T-cell (primary cell): Measurements from ENCODE around the gene STK35. TPM values are rescaled to one million over a fixed set of nuclear protein-coding genes. Genes with fewer than 3 reads are reported as not detected.

Source experiments
- ATAC-seq, 4 experiments: fragments of 200-7000 bp in 3 of 4; fragments of 150-1000 bp in 1 of 4; cut with Tn5 transposase; replicated peaks in 1 of 4; 1 replicate in 3 of 4; 2 replicates in 1 of 4; pipeline ENCODE4 v1.10.0; 2021; ENCODE audit warnings: moderate library complexity in 3 of 4, mild to moderate bottlenecking in 2 of 4, moderate number of reproducible peaks in 1 of 4
- CTCF ChIA-PET, 2 donors: fragments of 300-600 bp; sonication (Branson Sonifier 250); formaldehyde crosslinking; loops; one replicate each; lab custom pipeline; 2022; ENCODE audit warnings: antibody characterized with exemption in 2 of 2; lab: Charles Lee
- POLR2A ChIA-PET, 2 donors: fragments of 300-600 bp; sonication (Branson Sonifier 250); formaldehyde crosslinking; loops; one replicate each; lab custom pipeline; 2022; ENCODE audit warnings: antibody characterized with exemption in 2 of 2; lab: Charles Lee
- DNase-seq, 35 experiments: peaks; one replicate each; pipeline versions ENCODE4 v3.0.0 to v3.0.0-alpha.2; 2013 to 2023
- H3K27ac ChIP-seq: one replicate; pipeline ENCODE4 v1.5.1; 2013; ENCODE audit warnings: low read length
- H3K27me3 ChIP-seq, 2 experiments: replicated peaks in 1 of 2; 1 replicate in 1 of 2; 2 replicates in 1 of 2; pipeline versions ENCODE4 v1.6.1 to v1.7.0; 2013; ENCODE audit warnings: low read length in 1 of 2, mixed read lengths in 1 of 2; ENCODE audit not compliant: control insufficient read depth in 2 of 2, insufficient read depth in 2 of 2; ENCODE audit errors: extremely low read depth in 1 of 2
- H3K36me3 ChIP-seq, 2 donors: 1 replicate in 1 of 2; 2 replicates in 1 of 2; pipeline versions ENCODE4 v1.6.1 to v1.7.0; 2013; ENCODE audit warnings: low read length in 1 of 2; ENCODE audit not compliant: control insufficient read depth in 2 of 2, insufficient read depth in 1 of 2; ENCODE audit errors: extremely low read depth in 1 of 2
- H3K4me1 ChIP-seq, 2 experiments: 1 replicate in 1 of 2; 2 replicates in 1 of 2; pipeline versions ENCODE4 v1.6.1 to v1.7.0; 2013; ENCODE audit warnings: low read length in 2 of 2, mixed read lengths in 1 of 2; ENCODE audit not compliant: insufficient read depth in 2 of 2, control insufficient read depth in 1 of 2; ENCODE audit errors: extremely low read depth in 1 of 2
- H3K4me3 ChIP-seq, 2 donors: 1 replicate in 1 of 2; 2 replicates in 1 of 2; pipeline versions ENCODE4 v1.5.1 to v1.7.0; 2013; ENCODE audit warnings: mild to moderate bottlenecking in 2 of 2, low read length in 1 of 2, moderate library complexity in 1 of 2; ENCODE audit not compliant: control insufficient read depth in 1 of 2; ENCODE audit errors: extremely low read depth in 1 of 2
- H3K9me3 ChIP-seq: 2 replicates; pipeline ENCODE4 v1.7.0; 2013
- H3K27ac Mint-ChIP-seq, 2 donors: one replicate each; pipeline ENCODE4 v1.8.0; 2020 to 2021; ENCODE audit warnings: mild to moderate bottlenecking in 2 of 2, mixed read lengths in 2 of 2
- H3K27me3 Mint-ChIP-seq, 2 donors: one replicate each; pipeline ENCODE4 v1.8.0; 2021 to 2022; ENCODE audit warnings: mixed read lengths in 2 of 2
- H3K36me3 Mint-ChIP-seq: one replicate; pipeline ENCODE4 v1.8.0; 2021; ENCODE audit warnings: mixed read lengths
- H3K4me1 Mint-ChIP-seq, 3 donors: one replicate each; pipeline ENCODE4 v1.8.0; 2020 to 2022; ENCODE audit warnings: mixed read lengths in 3 of 3, mild to moderate bottlenecking in 1 of 3
- H3K4me3 Mint-ChIP-seq, 3 donors: one replicate each; pipeline ENCODE4 v1.8.0; 2020 to 2022; ENCODE audit warnings: mild to moderate bottlenecking in 3 of 3, mixed read lengths in 3 of 3, moderate library complexity in 3 of 3
- H3K9me3 Mint-ChIP-seq, 3 donors: one replicate each; pipeline ENCODE4 v1.8.0; 2020 to 2022; ENCODE audit warnings: mixed read lengths in 3 of 3
- WGBS: methylation state at CpG from one replicate; pipeline ENCODE4 v1.1.5; 2013; ENCODE audit warnings: missing lambda C conversion rate; ENCODE audit not compliant: insufficient coverage; 5-methylcytosine and 5-hydroxymethylcytosine counted together
- total RNA-seq, 35 experiments: library from RNA in 6 of 35; stranded (reverse) in 6 of 35; fragments of 120-200 nt in 1 of 35; gene quantifications; one replicate each; pipeline versions ENCODE4 v1.2.1 to v1.2.4 and lab custom pipeline; 2013 to 2026

The STK35 gene
- total RNA-seq, 5 donors from 2014 or later (not counting 1 experiment from before 2014, with no cell fraction given) = 16.2 to 20.6 (median 19.3) TPM

GRCh38 chr20:2146080-2146867 lies 44.6 kb downstream of the STK35 start:
- no peaks in the 10 kb centered on the region for H3K9me3 ChIP-seq
- H3K4me1 Mint-ChIP-seq = no peaks in the 10 kb centered on the region
- no peak overlapping the region for H3K27ac Mint-ChIP-seq
- peaks cover 49% of the 10 kb centered on the region for H3K36me3 Mint-ChIP-seq
- WGBS = 91% methylated on average over 17 of the region's 18 CpGs
- DNase-seq = no peak
- POLR2A ChIA-PET = no interaction called here
- CTCF ChIA-PET = no interaction called here
- no peak for ATAC-seq
- no peak overlapping the region for H3K4me3 ChIP-seq
- no peaks in the 10 kb centered on the region for H3K27me3 ChIP-seq
- peaks cover 4 to 33% of the 10 kb centered on the region in 2 donors for H3K36me3 ChIP-seq
- no peak overlapping the region for H3K4me3 Mint-ChIP-seq
- no peaks in the 10 kb centered on the region for H3K4me1 ChIP-seq
- no peak overlapping the region for H3K27ac ChIP-seq
- no peaks in the 10 kb centered on the region for H3K27me3 Mint-ChIP-seq
- no peaks in the 10 kb centered on the region for H3K9me3 Mint-ChIP-seq

GRCh38 chr20:2149507-2149906 lies 47.9 kb downstream of the STK35 start:
- POLR2A ChIA-PET = no interaction called here
- no peaks in the 10 kb centered on the region for H3K4me1 ChIP-seq
- H3K27ac ChIP-seq = no peak overlapping the region
- H3K4me3 Mint-ChIP-seq = no peak overlapping the region
- no peaks in the 10 kb centered on the region for H3K9me3 Mint-ChIP-seq
- no peaks in the 10 kb centered on the region for H3K27me3 ChIP-seq
- CTCF ChIA-PET = no interaction called here
- H3K4me3 ChIP-seq = no peak overlapping the region
- H3K27ac Mint-ChIP-seq = no peak overlapping the region
- no peaks in the 10 kb centered on the region for H3K27me3 Mint-ChIP-seq
- H3K4me1 Mint-ChIP-seq = no peaks in the 10 kb centered on the region
- H3K36me3 ChIP-seq = peaks cover 4 to 26% of the 10 kb centered on the region in 2 donors
- no peaks in the 10 kb centered on the region for H3K9me3 ChIP-seq
- ATAC-seq (no peak), DNase-seq (no peak)
- 98% methylated on average over 5 of the region's 6 CpGs for WGBS
- H3K36me3 Mint-ChIP-seq = peaks cover 43% of the 10 kb centered on the region

- no peak overlapping the region for H3K27ac Mint-ChIP-seq
- CTCF ChIA-PET = no interaction called here
- Histone ChIP-seq H3K4me1 (no peaks in the 10 kb centered on the region), H3K9me3 (no peaks in the 10 kb centered on the region), H3K27ac (no peak overlapping the region), H3K36me3 (peaks cover 0 to 15% of the 10 kb centered on the region in 2 donors), H3K4me3 (no peak overlapping the region), H3K27me3 (no peaks in the 10 kb centered on the region)
- H3K4me3 Mint-ChIP-seq = no peak overlapping the region
- H3K27me3 Mint-ChIP-seq = no peaks in the 10 kb centered on the region
- no peaks in the 10 kb centered on the region for H3K9me3 Mint-ChIP-seq
- POLR2A ChIA-PET = no interaction called here
- 94% methylated on average over 6 of the region's 6 CpGs for WGBS
- DNase-seq (no peak), ATAC-seq (no peak)
- no peaks in the 10 kb centered on the region for H3K4me1 Mint-ChIP-seq
- peaks cover 38% of the 10 kb centered on the region for H3K36me3 Mint-ChIP-seq
Observed at GRCh38 chr20:2150660-2151059, 49.0 kb downstream of the STK35 start.

- ChIA-PET POLR2A (no interaction called here), CTCF (no interaction called here)
- ATAC-seq (no peak), DNase-seq (no peak)
- Histone ChIP-seq H3K27me3 (no peaks in the 10 kb centered on the region), H3K9me3 (no peaks in the 10 kb centered on the region), H3K27ac (no peak overlapping the region), H3K36me3 (peaks cover 0 to 4% of the 10 kb centered on the region in 2 donors), H3K4me3 (no peak overlapping the region), H3K4me1 (no peaks in the 10 kb centered on the region)
- no peaks in the 10 kb centered on the region for H3K27me3 Mint-ChIP-seq
- no peaks in the 10 kb centered on the region for H3K9me3 Mint-ChIP-seq
- 100% methylated on average over 2 of the region's 3 CpGs for WGBS
- peaks cover 27% of the 10 kb centered on the region for H3K36me3 Mint-ChIP-seq
- H3K4me1 Mint-ChIP-seq = no peaks in the 10 kb centered on the region
- H3K4me3 Mint-ChIP-seq = no peak overlapping the region
- H3K27ac Mint-ChIP-seq = no peak overlapping the region
Observed at GRCh38 chr20:2151858-2152281, 50.2 kb downstream of the STK35 start.

GRCh38 chr20:2152317-2152716 lies 50.7 kb downstream of the STK35 start:
- ATAC-seq (no peak), DNase-seq (no peak)
- peaks cover 24% of the 10 kb centered on the region for H3K36me3 Mint-ChIP-seq
- no peaks in the 10 kb centered on the region for H3K9me3 Mint-ChIP-seq
- H3K4me1 ChIP-seq = no peaks in the 10 kb centered on the region
- no peak overlapping the region for H3K4me3 Mint-ChIP-seq
- no peaks in the 10 kb centered on the region for H3K4me1 Mint-ChIP-seq
- no peak overlapping the region for H3K4me3 ChIP-seq
- WGBS = 93% methylated on average over 3 of the region's 3 CpGs
- H3K27me3 Mint-ChIP-seq = no peaks in the 10 kb centered on the region
- POLR2A ChIA-PET = no interaction called here
- H3K27me3 ChIP-seq = no peaks in the 10 kb centered on the region
- CTCF ChIA-PET = no interaction called here
- H3K27ac Mint-ChIP-seq = no peak overlapping the region
- peaks cover 0 to under 1% of the 10 kb centered on the region in 2 donors for H3K36me3 ChIP-seq
- H3K27ac ChIP-seq = no peak overlapping the region
- no peaks in the 10 kb centered on the region for H3K9me3 ChIP-seq

- Mint-ChIP-seq H3K27me3 (no peaks in the 10 kb centered on the region), H3K4me3 (no peak overlapping the region), H3K27ac (no peak overlapping the region), H3K4me1 (no peaks in the 10 kb centered on the region), H3K36me3 (peaks cover 16% of the 10 kb centered on the region), H3K9me3 (no peaks in the 10 kb centered on the region)
- DNase-seq (no peak), ATAC-seq (no peak)
- ChIA-PET POLR2A (no interaction called here), CTCF (no interaction called here)
- H3K27ac ChIP-seq = no peak overlapping the region
- H3K27me3 ChIP-seq = no peaks in the 10 kb centered on the region
- 86% methylated on average over 2 of the region's 4 CpGs for WGBS
- no peaks in the 10 kb centered on the region for H3K4me1 ChIP-seq
- no peak overlapping the region for H3K4me3 ChIP-seq
- H3K9me3 ChIP-seq = no peaks in the 10 kb centered on the region
- H3K36me3 ChIP-seq = no peaks in the 10 kb centered on the region
Observed at GRCh38 chr20:2153326-2153725, 51.7 kb downstream of the STK35 start.
